GM18520 (cell line): ENCODE data around the gene GOLGA8T.
"Not testable (repeated sequence)": the region's sequence is repeated elsewhere in the genome, so short reads cannot be mapped to it uniquely, and the experiment has no call there.

Source experiments
- ATAC-seq: cut with Tn5 transposase; IDR thresholded peaks from one replicate; pipeline ENCODE4 v1.9.1; 2021; ENCODE audit not compliant: unreplicated experiment

GOLGA8T gene

GRCh38 chr15:30134751-30135150, at the start of gene GOLGA8T:
Gene GOLGA8T (plus strand): TSS chr15:30135051. CDS start chr15:30135149, 98 bp downstream.
- ATAC-seq = not testable (repeated sequence)

GRCh38 chr15:30097827-30098226, 37.0 kb upstream of the GOLGA8T start:
- ATAC-seq = not testable (repeated sequence)

- ATAC-seq = not testable (repeated sequence)
Measured at GRCh38 chr15:30102890-30103289, 32.0 kb upstream of the GOLGA8T start.

- not testable (repeated sequence) for ATAC-seq
Measured at GRCh38 chr15:30103941-30104507, 30.8 kb upstream of the GOLGA8T start.

- ATAC-seq = not testable (repeated sequence)
Measured at GRCh38 chr15:30110591-30110990, 24.3 kb upstream of the GOLGA8T start.

- not testable (repeated sequence) for ATAC-seq
Measured at GRCh38 chr15:30130066-30130465, 4.8 kb upstream of the GOLGA8T start.

- ATAC-seq = not testable (repeated sequence)
Measured at GRCh38 chr15:30143246-30143645, 8.4 kb downstream of the GOLGA8T start.

GRCh38 chr15:30149891-30150290, 15.0 kb downstream of the GOLGA8T start:
- not testable (repeated sequence) for ATAC-seq

GRCh38 chr15:30162479-30163357, 27.9 kb downstream of the GOLGA8T start:
- not testable (repeated sequence) for ATAC-seq

GRCh38 chr15:30163759-30164158, 28.9 kb downstream of the GOLGA8T start:
- ATAC-seq = not testable (repeated sequence)

GRCh38 chr15:30164257-30164656, 29.4 kb downstream of the GOLGA8T start:
- ATAC-seq = not testable (repeated sequence)

- not testable (repeated sequence) for ATAC-seq
Measured at GRCh38 chr15:30167403-30167802, 32.6 kb downstream of the GOLGA8T start.

- ATAC-seq = not testable (repeated sequence)
Measured at GRCh38 chr15:30167886-30168285, 33.0 kb downstream of the GOLGA8T start.

- ATAC-seq = not testable (repeated sequence)
Measured at GRCh38 chr15:30171452-30171851, 36.6 kb downstream of the GOLGA8T start.

GRCh38 chr15:30173041-30173608, 38.3 kb downstream of the GOLGA8T start:
- ATAC-seq = peak; percentile 41

- not testable (repeated sequence) for ATAC-seq
Measured at GRCh38 chr15:30175291-30175690, 40.4 kb downstream of the GOLGA8T start.

- not testable (repeated sequence) for ATAC-seq
Measured at GRCh38 chr15:30176613-30177012, 41.8 kb downstream of the GOLGA8T start.

- ATAC-seq = not testable (repeated sequence)
Measured at GRCh38 chr15:30179814-30180213, 45.0 kb downstream of the GOLGA8T start.

- not testable (repeated sequence) for ATAC-seq
Measured at GRCh38 chr15:30185495-30185894, 50.6 kb downstream of the GOLGA8T start.

- not testable (repeated sequence) for ATAC-seq
Measured at GRCh38 chr15:30187429-30187828, 52.6 kb downstream of the GOLGA8T start.

- not testable (repeated sequence) for ATAC-seq
Measured at GRCh38 chr15:30189754-30190153, 54.9 kb downstream of the GOLGA8T start.

- ATAC-seq = not testable (repeated sequence)
Measured at GRCh38 chr15:30191143-30191542, 56.3 kb downstream of the GOLGA8T start.
